ENCODE measurements around the gene TBCB. TPM values are rescaled to one million over a fixed set of nuclear protein-coding genes. Genes with fewer than 3 reads are reported as not detected.

TBCB gene
- total RNA-seq, 2 donors from 2014 or later = 94.4 to 107 TPM

DNA sequence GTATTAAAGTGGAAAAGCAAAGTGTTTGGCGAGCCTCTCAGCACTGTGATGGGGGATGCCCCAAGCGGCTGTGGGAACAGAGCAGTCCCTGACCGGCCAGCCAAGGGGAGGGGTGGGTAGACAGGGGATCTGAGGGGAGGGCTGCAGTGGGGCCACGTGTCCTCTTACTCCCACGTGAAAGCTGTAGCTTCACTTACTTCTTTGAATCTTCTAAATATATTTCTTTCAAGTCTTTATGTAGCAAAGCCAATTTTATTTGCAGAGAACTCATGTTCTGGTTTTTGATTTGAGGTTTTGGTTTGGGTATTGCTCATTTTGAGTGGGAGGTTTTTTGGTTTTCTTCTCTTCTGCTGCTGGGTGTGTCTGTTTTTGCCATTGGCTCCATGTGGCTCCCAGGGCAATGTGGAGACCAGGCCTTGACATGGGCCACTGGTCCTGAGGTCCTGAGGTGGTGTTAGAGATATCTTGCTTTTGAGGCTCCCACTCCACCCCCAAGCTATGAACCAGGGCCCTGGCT is 22.1 kb upstream of the TBCB start:
- ATAC-seq (peak; percentile 83 to 85), DNase-seq (ENCODE audit: low spot score in 2 of 2) (peak in 1 of 2 donors; percentile 26)
- peak overlapping the region; percentile 76 to 81 for H3K27ac Mint-ChIP-seq
- no peaks in the 10 kb centered on the region for H3K9me3 Mint-ChIP-seq
- peaks cover 27 to 30% of the 10 kb centered on the region in 2 donors for H3K36me3 Mint-ChIP-seq

DNA sequence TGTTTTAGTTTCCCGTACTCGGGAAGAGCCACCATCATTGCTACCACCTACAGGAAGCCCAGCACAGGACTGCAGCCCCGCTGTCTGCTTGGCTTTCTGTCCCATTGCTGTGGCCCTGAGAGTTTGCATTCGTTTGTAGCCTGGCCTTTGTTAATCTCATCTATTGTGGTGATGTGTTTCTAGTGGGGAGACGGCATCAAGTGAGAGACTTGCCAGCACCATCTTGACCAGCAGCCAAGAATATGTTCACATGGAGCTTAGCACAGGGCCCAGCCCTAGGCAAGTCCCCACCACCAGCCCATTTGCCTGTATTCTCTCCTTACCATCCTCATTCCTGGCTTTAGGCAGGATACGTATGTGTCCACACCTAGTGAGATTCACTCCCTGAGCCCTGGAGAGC is 21.6 kb upstream of the TBCB start:
- ATAC-seq (no peak), DNase-seq (ENCODE audit: low spot score in 2 of 2) (no peak)
- Mint-ChIP-seq H3K9me3 (no peaks in the 10 kb centered on the region), H3K27ac (peak overlapping the region; percentile 76 to 81), H3K36me3 (peaks cover 26 to 27% of the 10 kb centered on the region in 2 donors)

DNA sequence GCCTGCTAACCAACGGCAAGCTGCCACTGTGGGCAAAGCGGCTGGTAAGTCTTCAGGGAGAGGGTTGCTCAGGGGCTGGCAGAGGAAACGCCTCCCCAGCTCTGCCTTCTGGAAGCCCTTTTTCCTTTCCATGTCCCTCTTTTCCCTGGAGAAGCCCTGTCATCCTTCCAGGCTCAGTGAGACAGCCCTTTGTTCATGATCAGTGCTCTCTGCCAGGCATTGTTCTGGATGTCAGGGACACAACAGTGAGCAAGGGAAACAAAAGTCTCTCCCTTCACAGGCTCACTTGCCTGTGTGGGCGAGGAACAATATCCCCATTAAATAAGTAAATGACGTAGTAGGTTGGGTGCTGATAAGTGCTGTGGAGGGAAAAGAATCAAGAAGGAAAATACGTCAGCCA is 18.2 kb upstream of the TBCB start:
- H3K9me3 Mint-ChIP-seq = no peaks in the 10 kb centered on the region
- H3K36me3 Mint-ChIP-seq = peaks cover 20 to 22% of the 10 kb centered on the region in 2 donors
- no peak overlapping the region for H3K27ac Mint-ChIP-seq
- ATAC-seq (no peak), DNase-seq (ENCODE audit: low spot score in 2 of 2) (no peak)

- Mint-ChIP-seq H3K36me3 (peaks cover 11 to 24% of the 10 kb centered on the region in 2 donors), H3K9me3 (no peaks in the 10 kb centered on the region), H3K27ac (no peak overlapping the region)
- ATAC-seq = no peak
- DNase-seq (ENCODE audit: low spot score in 2 of 2) = no peak
Observed at GRCh38 chr19:36099166-36099785, 16.0 kb upstream of the TBCB start.

GRCh38 chr19:36100476-36100875 is 14.8 kb upstream of the TBCB start:
- H3K36me3 Mint-ChIP-seq = peaks cover 6 to 24% of the 10 kb centered on the region in 2 donors
- ATAC-seq = no peak
- H3K9me3 Mint-ChIP-seq = no peaks in the 10 kb centered on the region
- DNase-seq (ENCODE audit: low spot score in 2 of 2) = no peak
- peak overlapping the region in 1 of 2 donors; percentile 55 for H3K27ac Mint-ChIP-seq

DNA sequence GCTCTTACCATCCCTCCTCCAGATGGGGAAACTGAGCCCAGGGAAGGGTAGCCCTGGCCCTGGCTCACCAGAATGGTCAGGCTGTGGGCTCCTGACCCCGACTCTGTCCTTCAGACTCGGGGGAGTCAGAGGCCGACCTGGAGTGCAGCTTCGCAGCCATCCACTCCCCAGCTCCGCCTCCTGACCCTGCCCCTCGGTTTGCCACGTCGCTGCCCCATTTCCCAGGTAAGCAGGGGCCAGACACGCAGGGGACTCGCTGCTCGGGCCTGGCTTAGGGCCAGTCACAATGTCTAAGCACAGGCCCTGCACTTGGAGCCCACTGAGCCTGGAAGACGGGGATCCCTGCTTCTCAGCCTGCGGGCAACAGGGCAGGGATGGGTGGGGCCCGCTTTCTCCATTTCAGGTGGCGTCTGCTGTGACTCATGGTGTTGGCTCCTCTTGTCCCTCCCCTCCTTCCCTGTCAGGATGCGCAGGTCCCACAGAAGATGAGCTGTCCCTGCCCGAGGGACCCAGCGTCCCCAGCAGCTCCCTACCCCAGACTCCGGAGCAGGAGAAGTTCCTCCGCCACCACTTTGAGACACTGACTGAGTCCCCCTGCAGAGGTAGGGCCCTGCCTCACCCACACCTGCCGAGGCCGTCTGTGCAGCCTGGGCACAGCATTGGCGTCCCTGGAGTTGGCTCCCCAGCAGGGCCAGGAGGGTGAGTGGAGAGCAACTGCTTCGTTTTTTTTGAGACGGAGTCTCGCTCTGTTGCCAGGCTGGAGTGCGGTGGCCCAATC is 13.5 kb upstream of the TBCB start:
- H3K9me3 Mint-ChIP-seq = no peaks in the 10 kb centered on the region
- ATAC-seq (no peak), DNase-seq (ENCODE audit: low spot score in 2 of 2) (no peak)
- no peak overlapping the region for H3K27ac Mint-ChIP-seq
- peaks cover 12 to 23% of the 10 kb centered on the region in 2 donors for H3K36me3 Mint-ChIP-seq

DNA sequence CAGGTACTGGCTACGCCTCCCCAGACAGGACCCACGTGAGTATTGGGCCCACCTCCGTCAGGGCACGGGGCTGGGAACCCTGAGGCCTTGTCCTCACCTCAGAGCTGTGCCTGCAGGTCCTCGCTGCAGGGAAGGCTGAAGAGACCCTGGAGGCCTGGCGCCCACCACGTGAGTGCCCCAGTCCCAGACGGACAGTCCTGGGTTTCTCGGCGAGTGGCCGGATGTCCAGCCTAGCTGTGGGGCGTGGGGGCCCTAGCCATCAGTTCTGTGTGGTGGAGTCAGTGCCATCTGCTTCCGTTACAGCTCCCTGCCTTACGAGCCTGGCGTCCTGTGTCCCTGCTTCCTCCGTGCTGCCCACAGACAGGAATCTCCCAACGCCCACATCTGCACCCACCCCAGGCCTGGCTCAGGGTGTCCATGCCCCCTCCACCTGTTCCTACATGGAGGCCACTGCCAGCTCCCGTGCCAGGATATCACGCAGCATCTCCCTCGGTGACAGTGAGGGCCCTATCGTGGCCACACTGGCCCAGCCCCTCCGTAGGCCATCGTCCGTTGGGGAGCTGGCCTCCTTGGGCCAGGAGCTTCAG is 12.1 kb upstream of the TBCB start:
- no peaks in the 10 kb centered on the region for H3K9me3 Mint-ChIP-seq
- DNase-seq (ENCODE audit: low spot score in 2 of 2) (no peak), ATAC-seq (no peak)
- H3K36me3 Mint-ChIP-seq = peaks cover 7 to 18% of the 10 kb centered on the region in 2 donors
- no peak overlapping the region for H3K27ac Mint-ChIP-seq

GRCh38 chr19:36103842-36104552 is 11.3 kb upstream of the TBCB start:
- ATAC-seq (no peak), DNase-seq (ENCODE audit: low spot score in 2 of 2) (no peak)
- peak overlapping the region in 1 of 2 donors; percentile 29 for H3K27ac Mint-ChIP-seq
- H3K9me3 Mint-ChIP-seq = no peaks in the 10 kb centered on the region
- peaks cover 7 to 18% of the 10 kb centered on the region in 2 donors for H3K36me3 Mint-ChIP-seq

GRCh38 chr19:36106441-36106840 is 8.8 kb upstream of the TBCB start:
- DNase-seq (ENCODE audit: low spot score in 2 of 2) (no peak), ATAC-seq (peak in 1 of 2 donors; percentile 8)
- H3K9me3 Mint-ChIP-seq = no peaks in the 10 kb centered on the region
- peak overlapping the region; percentile 24 to 81 for H3K27ac Mint-ChIP-seq
- H3K36me3 Mint-ChIP-seq = peaks cover 7 to 12% of the 10 kb centered on the region in 2 donors

- peak in 1 of 2 donors; percentile 5 for ATAC-seq
- peaks cover 7 to 12% of the 10 kb centered on the region in 2 donors for H3K36me3 Mint-ChIP-seq
- no peaks in the 10 kb centered on the region for H3K9me3 Mint-ChIP-seq
- no peak for DNase-seq (ENCODE audit: low spot score in 2 of 2)
- H3K27ac Mint-ChIP-seq = peak overlapping the region in 1 of 2 donors; percentile 24
Observed at GRCh38 chr19:36106991-36107390, 8.3 kb upstream of the TBCB start.

DNA sequence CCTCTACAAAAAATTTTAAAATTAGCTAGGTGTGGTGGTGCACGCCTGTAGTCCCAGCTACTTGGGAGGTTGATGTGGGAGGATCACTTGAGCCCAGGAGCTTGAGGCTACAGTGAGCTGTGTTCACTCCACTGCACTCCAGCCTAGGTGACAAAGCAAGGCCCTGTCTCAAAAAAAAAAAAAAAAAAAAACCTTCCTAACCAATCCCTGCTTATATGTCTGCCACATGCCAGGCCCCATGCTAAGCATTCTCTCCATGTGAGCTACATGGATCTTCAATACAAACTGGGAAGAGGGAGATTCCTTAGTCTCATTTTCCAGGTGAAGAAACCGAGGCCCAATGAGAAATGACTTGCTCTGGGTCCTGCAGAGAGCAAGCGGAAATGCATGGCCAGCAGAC is 6.6 kb upstream of the TBCB start:
- H3K27ac Mint-ChIP-seq = no peak overlapping the region
- H3K9me3 Mint-ChIP-seq = no peaks in the 10 kb centered on the region
- no peak for DNase-seq (ENCODE audit: low spot score in 2 of 2)

GRCh38 chr19:36110487-36111199 is 4.6 kb upstream of the TBCB start, which contains the start of gene OVOL3:
TSS of gene OVOL3 (plus strand) at chr19:36111143. CDS start at chr19:36111203, 60 bp downstream.
- Mint-ChIP-seq H3K27ac (peak within 1 kb of the TSS in 1 of 2 donors; percentile 90), H3K36me3 (peaks cover 18 to 22% of the 10 kb centered on the region in 2 donors), H3K9me3 (no peaks in the 10 kb centered on the region)
- DNase-seq (ENCODE audit: low spot score in 2 of 2) = no peak
- no peak for ATAC-seq

More for the DNA sequence above, 6.6 kb upstream of the TBCB start:
- H3K36me3 Mint-ChIP-seq = peaks cover 10 to 16% of the 10 kb centered on the region in 2 donors
- no peak for ATAC-seq

GRCh38 chr19:36111200-36111539 is 4.1 kb upstream of the TBCB start:
- ATAC-seq (no peak), DNase-seq (ENCODE audit: low spot score in 2 of 2) (no peak)
- no peaks in the 10 kb centered on the region for H3K9me3 Mint-ChIP-seq
- no peak overlapping the region for H3K27ac Mint-ChIP-seq
- peaks cover 18 to 21% of the 10 kb centered on the region in 2 donors for H3K36me3 Mint-ChIP-seq

- Mint-ChIP-seq H3K27ac (peak overlapping the region in 1 of 2 donors; percentile 90), H3K36me3 (peaks cover 20 to 23% of the 10 kb centered on the region in 2 donors), H3K9me3 (no peaks in the 10 kb centered on the region)
- DNase-seq (ENCODE audit: low spot score in 2 of 2) = no peak
- no peak for ATAC-seq
Observed at GRCh38 chr19:36112678-36113077, 2.6 kb upstream of the TBCB start.

DNA sequence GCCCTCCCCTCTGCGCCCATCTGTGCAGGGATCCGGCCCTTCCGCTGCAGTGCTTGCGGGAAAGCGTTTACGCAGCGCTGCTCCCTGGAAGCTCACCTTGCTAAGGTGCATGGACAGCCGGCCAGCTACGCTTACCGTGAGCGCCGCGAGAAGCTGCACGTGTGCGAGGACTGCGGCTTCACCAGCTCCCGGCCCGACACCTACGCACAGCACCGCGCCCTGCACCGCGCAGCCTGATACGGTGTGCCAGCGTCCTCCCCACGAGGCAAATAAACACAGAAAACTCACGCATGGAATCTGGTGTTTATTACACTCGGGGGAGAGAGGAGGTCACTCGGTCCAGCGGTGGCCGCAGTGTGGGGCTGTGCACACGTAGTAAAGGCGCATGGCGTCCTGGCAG is 1.8 kb upstream of the TBCB start:
- no peak for ATAC-seq
- peak overlapping the region; percentile 92 to 99 for H3K27ac Mint-ChIP-seq
- H3K9me3 Mint-ChIP-seq = no peaks in the 10 kb centered on the region
- H3K36me3 Mint-ChIP-seq = peaks cover 20 to 23% of the 10 kb centered on the region in 2 donors
- DNase-seq (ENCODE audit: low spot score in 2 of 2) = no peak
